Tibial artery (tissue), 4 donors: ENCODE results near the gene CPPED1.

Experiments used
- DNase-seq, 2 donors: peaks; one replicate each; pipeline ENCODE4 v3.0.0-alpha.2; 2019
- H3K27ac ChIP-seq, 2 donors: fragments of 200-600 bp; sonication (generic) in 1 of 2; 1 replicate in 1 of 2; 2 replicates in 1 of 2; pipeline ENCODE4 v1.5.1; 2018 to 2019; ENCODE audit warnings: mild to moderate bottlenecking in 1 of 2
- H3K27me3 ChIP-seq, 2 donors: fragments of 200-600 bp; sonication (generic) in 1 of 2; one replicate each; pipeline versions ENCODE4 v1.5.1 to v1.6.0; 2016 to 2019
- H3K36me3 ChIP-seq, 3 donors: fragments of 200-600 bp; sonication (generic) in 2 of 3; one replicate each; pipeline ENCODE4 v1.5.1; 2016 to 2019; ENCODE audit warnings: mild to moderate bottlenecking in 2 of 3
- H3K4me1 ChIP-seq, 4 donors: fragments of 200-600 bp; sonication (generic) in 2 of 4; 1 replicate in 3 of 4; 2 replicates in 1 of 4; pipeline ENCODE4 v1.5.1; 2016 to 2019
- H3K4me3 ChIP-seq, 2 donors: fragments of 200-600 bp; sonication (generic) in 1 of 2; 1 replicate in 1 of 2; 2 replicates in 1 of 2; pipeline ENCODE4 v1.5.1; 2018 to 2019; ENCODE audit warnings: mild to moderate bottlenecking in 2 of 2
- H3K9me3 ChIP-seq, 3 donors: fragments of 200-600 bp; sonication (generic) in 1 of 3; one replicate each; pipeline ENCODE4 v1.5.1; 2016 to 2019
- CTCF ChIP-seq, 2 experiments: fragments of 200-600 bp in 1 of 2; fragments of 450-650 bp in 1 of 2; IDR thresholded peaks; one replicate each; pipeline ENCODE4 v1.5.1; 2017 to 2019; ENCODE audit warnings: antibody characterized with exemption in 2 of 2, mild to moderate bottlenecking in 1 of 2, moderate library complexity in 1 of 2
- intact Hi-C: fragments of 100-400 bp; cut with DNase I; formaldehyde crosslinking; loops from one replicate; pipeline ENCODE4 v1.15.0; 2023; ENCODE audit warnings: low total_unique reads

Gene CPPED1

GRCh38 chr16:12811441-12812383 lies 8.0 kb upstream of the CPPED1 start:
- no peaks in the 10 kb centered on the region for H3K9me3 ChIP-seq
- H3K27me3 ChIP-seq: no peaks in the 10 kb centered on the region
- H3K36me3 ChIP-seq: no peaks in the 10 kb centered on the region
- no peak overlapping the region for H3K4me3 ChIP-seq
- intact Hi-C loops: loop anchor here (10.0 kb wide), 1 partner anchor 47 kb away; no protein-coding TSS in a partner anchor
- no peak for TF ChIP-seq CTCF (IDR thresholded peaks at IDR 0.05)
- peaks cover 0 to 4% (median under 1%) of the 10 kb centered on the region in 4 donors for H3K4me1 ChIP-seq
- no peak for DNase-seq
- no peak overlapping the region for H3K27ac ChIP-seq

- Histone ChIP-seq H3K27ac (no peak overlapping the region), H3K4me1 (peaks cover 0 to 39% (median 20%) of the 10 kb centered on the region in 4 donors), H3K9me3 (no peaks in the 10 kb centered on the region), H3K36me3 (no peaks in the 10 kb centered on the region), H3K27me3 (no peaks in the 10 kb centered on the region), H3K4me3 (no peak overlapping the region)
- no peak for TF ChIP-seq CTCF (IDR thresholded peaks at IDR 0.05)
- no peak for DNase-seq
- intact Hi-C loops: no loop called here
Measured at GRCh38 chr16:12805066-12805465, 1.4 kb upstream of the CPPED1 start.

GRCh38 chr16:12804395-12804794 lies 708 bp upstream of the CPPED1 start:
- Histone ChIP-seq H3K27me3 (no peaks in the 10 kb centered on the region), H3K9me3 (no peaks in the 10 kb centered on the region), H3K4me3 (peak overlapping the region; percentile 60 to 75), H3K36me3 (no peaks in the 10 kb centered on the region), H3K27ac (no peak overlapping the region), H3K4me1 (peaks cover 0 to 44% (median 21%) of the 10 kb centered on the region in 4 donors)
- intact Hi-C loops: no loop called here
- DNase-seq: no peak
- TF ChIP-seq CTCF (IDR thresholded peaks at IDR 0.05): no peak

GRCh38 chr16:12802661-12803060 lies 1.0 kb downstream of the CPPED1 start:
- peak overlapping the region; percentile 60 to 75 for H3K4me3 ChIP-seq
- H3K9me3 ChIP-seq: no peaks in the 10 kb centered on the region
- TF ChIP-seq CTCF (IDR thresholded peaks at IDR 0.05): no peak
- DNase-seq: no peak
- intact Hi-C loops: no loop called here
- peaks cover 0 to 53% (median 22%) of the 10 kb centered on the region in 4 donors for H3K4me1 ChIP-seq
- no peaks in the 10 kb centered on the region for H3K27me3 ChIP-seq
- peak overlapping the region; percentile 82 for H3K27ac ChIP-seq
- no peaks in the 10 kb centered on the region for H3K36me3 ChIP-seq

GRCh38 chr16:12802048-12802447 lies 1.6 kb downstream of the CPPED1 start:
- H3K36me3 ChIP-seq: no peaks in the 10 kb centered on the region
- peaks cover 0 to 53% (median 22%) of the 10 kb centered on the region in 4 donors for H3K4me1 ChIP-seq
- intact Hi-C loops: no loop called here
- H3K9me3 ChIP-seq: no peaks in the 10 kb centered on the region
- H3K4me3 ChIP-seq: peak overlapping the region in 1 of 2 donors; percentile 15
- no peaks in the 10 kb centered on the region for H3K27me3 ChIP-seq
- TF ChIP-seq CTCF (IDR thresholded peaks at IDR 0.05): no peak
- DNase-seq: no peak
- H3K27ac ChIP-seq: peak overlapping the region; percentile 45 to 59
